HG03159 (cell line): Measurements from ENCODE around the gene ACOX1.

Experiments used
- ATAC-seq: cut with Tn5 transposase; IDR thresholded peaks from one replicate; pipeline ENCODE4 v1.9.1; 2021; ENCODE audit warnings: mild to moderate bottlenecking, moderate library complexity; ENCODE audit not compliant: unreplicated experiment

Gene ACOX1

GRCh38 chr17:75910699-75911098, 68.3 kb downstream of the ACOX1 start:
- no peak for ATAC-seq

GRCh38 chr17:75909812-75910274, 69.1 kb downstream of the ACOX1 start:
- no peak for ATAC-seq

- ATAC-seq, result no peak
These were observed 69.7 kb downstream of the ACOX1 start for GRCh38 chr17:75909051-75909811.

GRCh38 chr17:75908201-75908600, 70.8 kb downstream of the ACOX1 start:
- no peak for ATAC-seq

GRCh38 chr17:75906143-75906884, 72.7 kb downstream of the ACOX1 start:
- no peak for ATAC-seq

GRCh38 chr17:75904749-75905521, 74.0 kb downstream of the ACOX1 start, which contains the start of gene MRPL38:
Gene MRPL38, minus strand, starts transcription at chr17:75904884. Its CDS starts 9 bp downstream, at chr17:75904875.
- peak; percentile 94 for ATAC-seq

- no peak for ATAC-seq
These were observed 76.6 kb downstream of the ACOX1 start for GRCh38 chr17:75902406-75902805.

- no peak for ATAC-seq
These were observed 77.2 kb downstream of the ACOX1 start for GRCh38 chr17:75901727-75902126.

GRCh38 chr17:75900691-75901533, 78.1 kb downstream of the ACOX1 start:
- ATAC-seq, result no peak

GRCh38 chr17:75899767-75900468, 79.0 kb downstream of the ACOX1 start:
- ATAC-seq, result no peak

GRCh38 chr17:75899353-75899752, 79.6 kb downstream of the ACOX1 start:
- ATAC-seq, result no peak

- ATAC-seq, result no peak
These were observed 80.2 kb downstream of the ACOX1 start for GRCh38 chr17:75898791-75899190.

GRCh38 chr17:75898065-75898464, 80.9 kb downstream of the ACOX1 start:
- no peak for ATAC-seq

GRCh38 chr17:75897160-75898019, 81.6 kb downstream of the ACOX1 start:
- ATAC-seq, result no peak

GRCh38 chr17:75896415-75897159, 82.4 kb downstream of the ACOX1 start, which contains the start of gene TRIM65:
Gene TRIM65, minus strand, starts transcription at chr17:75896951. Its CDS starts 14 bp downstream, at chr17:75896937.
- ATAC-seq, result peak; percentile 61

- ATAC-seq, result no peak
These were observed 83.4 kb downstream of the ACOX1 start for GRCh38 chr17:75895370-75896155.

- no peak for ATAC-seq
These were observed 84.8 kb downstream of the ACOX1 start for GRCh38 chr17:75894049-75894733.
